Dendritic cell treated with granulocyte-macrophage colony-stimulating factor and Interleukin-4, amounts not matched to agents 40 ng/mL and 50 ng/mL, for 4 days (primary cell): ENCODE measurements around the gene LRRC70.

Experiments used
- H3K27ac Mint-ChIP-seq: one replicate; pipeline ENCODE4 v1.8.0; 2022; ENCODE audit warnings: mild to moderate bottlenecking, mixed read lengths
- H3K27me3 Mint-ChIP-seq: one replicate; pipeline ENCODE4 v1.8.0; 2022; ENCODE audit warnings: mild to moderate bottlenecking, mixed read lengths
- H3K36me3 Mint-ChIP-seq: one replicate; pipeline ENCODE4 v1.8.0; 2022; ENCODE audit warnings: low read depth, mixed read lengths
- H3K4me1 Mint-ChIP-seq: one replicate; pipeline ENCODE4 v1.8.0; 2022; ENCODE audit warnings: low read depth, mixed read lengths
- H3K4me3 Mint-ChIP-seq: one replicate; pipeline ENCODE4 v1.8.0; 2022; ENCODE audit warnings: mild to moderate bottlenecking, moderate library complexity, mixed read lengths
- H3K9me3 Mint-ChIP-seq: one replicate; pipeline ENCODE4 v1.8.0; 2022; ENCODE audit warnings: mixed read lengths
- intact Hi-C: fragments of 100-400 bp; cut with micrococcal nuclease; formaldehyde crosslinking; loops from one replicate; pipeline ENCODE4 v1.15.0; 2022

The LRRC70 gene

GRCh38 chr5:62585306-62585705 lies 6.7 kb downstream of the LRRC70 start:
- Mint-ChIP-seq H3K4me3 (no peak overlapping the region), H3K27me3 (no peaks in the 10 kb centered on the region), H3K36me3 (peaks cover 19% of the 10 kb centered on the region), H3K27ac (no peak overlapping the region), H3K9me3 (peaks cover 10% of the 10 kb centered on the region), H3K4me1 (peaks cover 18% of the 10 kb centered on the region)
- intact Hi-C loops: no loop called here

GRCh38 chr5:62585751-62586150 lies 7.1 kb downstream of the LRRC70 start:
- Mint-ChIP-seq H3K9me3 (peaks cover 10% of the 10 kb centered on the region), H3K27ac (no peak overlapping the region), H3K36me3 (peaks cover 19% of the 10 kb centered on the region), H3K4me3 (no peak overlapping the region), H3K4me1 (peaks cover 18% of the 10 kb centered on the region), H3K27me3 (no peaks in the 10 kb centered on the region)
- intact Hi-C loops: no loop called here

- Mint-ChIP-seq H3K9me3 (peaks cover 17% of the 10 kb centered on the region), H3K36me3 (peaks cover 35% of the 10 kb centered on the region)
- intact Hi-C loops: no loop called here
These were observed 9.1 kb downstream of the LRRC70 start for GRCh38 chr5:62587737-62588136.

GRCh38 chr5:62588668-62589067 lies 10.0 kb downstream of the LRRC70 start:
- Mint-ChIP-seq H3K36me3 (peaks cover 44% of the 10 kb centered on the region), H3K9me3 (peaks cover 25% of the 10 kb centered on the region), H3K27ac (no peak overlapping the region), H3K27me3 (no peaks in the 10 kb centered on the region), H3K4me1 (peaks cover 20% of the 10 kb centered on the region), H3K4me3 (no peak overlapping the region)
- intact Hi-C loops: no loop called here

More at GRCh38 chr5:62587737-62588136, 9.1 kb downstream of the LRRC70 start:
- Mint-ChIP-seq H3K4me3 (no peak overlapping the region), H3K4me1 (peaks cover 11% of the 10 kb centered on the region), H3K27ac (no peak overlapping the region), H3K27me3 (no peaks in the 10 kb centered on the region)

GRCh38 chr5:62589504-62589903 lies 10.9 kb downstream of the LRRC70 start:
- peaks cover 20% of the 10 kb centered on the region for H3K4me1 Mint-ChIP-seq
- no peak overlapping the region for H3K27ac Mint-ChIP-seq
- intact Hi-C loops: no loop called here
- peaks cover 25% of the 10 kb centered on the region for H3K9me3 Mint-ChIP-seq
- no peak overlapping the region for H3K4me3 Mint-ChIP-seq
- peaks cover 47% of the 10 kb centered on the region for H3K36me3 Mint-ChIP-seq
- no peaks in the 10 kb centered on the region for H3K27me3 Mint-ChIP-seq

- H3K9me3 Mint-ChIP-seq: peaks cover 25% of the 10 kb centered on the region
- peaks cover 48% of the 10 kb centered on the region for H3K36me3 Mint-ChIP-seq
- H3K4me3 Mint-ChIP-seq: no peak overlapping the region
- H3K27ac Mint-ChIP-seq: no peak overlapping the region
- intact Hi-C loops: no loop called here
- no peaks in the 10 kb centered on the region for H3K27me3 Mint-ChIP-seq
- peaks cover 21% of the 10 kb centered on the region for H3K4me1 Mint-ChIP-seq
These were observed 11.8 kb downstream of the LRRC70 start for GRCh38 chr5:62590387-62590786.

GRCh38 chr5:62592558-62592957 lies 13.9 kb downstream of the LRRC70 start:
- Mint-ChIP-seq H3K4me3 (no peak overlapping the region), H3K36me3 (peaks cover 48% of the 10 kb centered on the region), H3K27ac (peak overlapping the region; percentile 69), H3K9me3 (peaks cover 25% of the 10 kb centered on the region), H3K4me1 (peaks cover 19% of the 10 kb centered on the region), H3K27me3 (no peaks in the 10 kb centered on the region)
- intact Hi-C loops: no loop called here

- Mint-ChIP-seq H3K4me3 (no peak overlapping the region), H3K27me3 (no peaks in the 10 kb centered on the region), H3K9me3 (peaks cover 25% of the 10 kb centered on the region), H3K36me3 (peaks cover 42% of the 10 kb centered on the region), H3K4me1 (peaks cover 19% of the 10 kb centered on the region), H3K27ac (peak overlapping the region; percentile 69)
- intact Hi-C loops: no loop called here
These were observed 14.7 kb downstream of the LRRC70 start for GRCh38 chr5:62593331-62593730.

GRCh38 chr5:62594364-62594984 lies 15.9 kb downstream of the LRRC70 start:
- Mint-ChIP-seq H3K4me3 (no peak overlapping the region), H3K36me3 (peaks cover 30% of the 10 kb centered on the region), H3K27me3 (no peaks in the 10 kb centered on the region), H3K4me1 (peaks cover 19% of the 10 kb centered on the region), H3K27ac (no peak overlapping the region), H3K9me3 (peaks cover 19% of the 10 kb centered on the region)
- intact Hi-C loops: no loop called here

- Mint-ChIP-seq H3K4me3 (no peak overlapping the region), H3K9me3 (peaks cover 15% of the 10 kb centered on the region), H3K36me3 (peaks cover 29% of the 10 kb centered on the region), H3K4me1 (peaks cover 19% of the 10 kb centered on the region), H3K27me3 (no peaks in the 10 kb centered on the region), H3K27ac (no peak overlapping the region)
- intact Hi-C loops: no loop called here
These were observed 17.5 kb downstream of the LRRC70 start for GRCh38 chr5:62596096-62596495.

- peaks cover 15% of the 10 kb centered on the region for H3K9me3 Mint-ChIP-seq
- H3K27me3 Mint-ChIP-seq: no peaks in the 10 kb centered on the region
- peaks cover 23% of the 10 kb centered on the region for H3K36me3 Mint-ChIP-seq
- H3K4me3 Mint-ChIP-seq: no peak overlapping the region
- H3K27ac Mint-ChIP-seq: no peak overlapping the region
- peaks cover 19% of the 10 kb centered on the region for H3K4me1 Mint-ChIP-seq
- intact Hi-C loops: no loop called here
These were observed 18.1 kb downstream of the LRRC70 start for GRCh38 chr5:62596691-62597090.

- Mint-ChIP-seq H3K9me3 (peaks cover 13% of the 10 kb centered on the region), H3K4me3 (no peak overlapping the region), H3K27ac (no peak overlapping the region), H3K36me3 (peaks cover 17% of the 10 kb centered on the region), H3K27me3 (no peaks in the 10 kb centered on the region), H3K4me1 (peaks cover 19% of the 10 kb centered on the region)
- intact Hi-C loops: no loop called here
These were observed 18.7 kb downstream of the LRRC70 start for GRCh38 chr5:62597314-62597713.

GRCh38 chr5:62600560-62601252 lies 22.1 kb downstream of the LRRC70 start:
- Mint-ChIP-seq H3K27ac (no peak overlapping the region), H3K4me3 (no peak overlapping the region), H3K4me1 (peaks cover 4% of the 10 kb centered on the region), H3K36me3 (peaks cover 6% of the 10 kb centered on the region), H3K27me3 (no peaks in the 10 kb centered on the region), H3K9me3 (no peaks in the 10 kb centered on the region)
- intact Hi-C loops: no loop called here

- H3K27me3 Mint-ChIP-seq: no peaks in the 10 kb centered on the region
- no peaks in the 10 kb centered on the region for H3K9me3 Mint-ChIP-seq
- no peak overlapping the region for H3K27ac Mint-ChIP-seq
- peaks cover 13% of the 10 kb centered on the region for H3K36me3 Mint-ChIP-seq
- intact Hi-C loops: no loop called here
- no peaks in the 10 kb centered on the region for H3K4me1 Mint-ChIP-seq
- no peak overlapping the region for H3K4me3 Mint-ChIP-seq
These were observed 25.3 kb downstream of the LRRC70 start for GRCh38 chr5:62603934-62604333.

- H3K9me3 Mint-ChIP-seq: no peaks in the 10 kb centered on the region
- no peaks in the 10 kb centered on the region for H3K4me1 Mint-ChIP-seq
- intact Hi-C loops: no loop called here
- no peaks in the 10 kb centered on the region for H3K27me3 Mint-ChIP-seq
- H3K4me3 Mint-ChIP-seq: no peak overlapping the region
- H3K36me3 Mint-ChIP-seq: peaks cover 13% of the 10 kb centered on the region
- H3K27ac Mint-ChIP-seq: no peak overlapping the region
These were observed 27.0 kb downstream of the LRRC70 start for GRCh38 chr5:62605638-62606037.
